Ishikawa (cell line): ENCODE data around the gene ZHX3.

Source experiments
- CEBPB ChIP-seq: IDR thresholded peaks from 2 replicates; pipeline ENCODE4 v1.6.1; 2012
- CREB1 ChIP-seq: IDR thresholded peaks from 2 replicates; pipeline ENCODE4 v1.6.1; 2012; ENCODE audit warnings: low read depth
- EGR1 ChIP-seq: IDR thresholded peaks from 2 replicates; pipeline ENCODE4 v1.6.1; 2012
- RAD21 ChIP-seq: IDR thresholded peaks from 2 replicates; pipeline ENCODE4 v1.6.1; 2012; ENCODE audit warnings: low read depth
- ZBTB7A ChIP-seq: IDR thresholded peaks from 2 replicates; pipeline ENCODE4 v1.6.1; 2012; ENCODE audit warnings: low read depth

GRCh38 chr20:41175727-41176330 is 141.7 kb downstream of the ZHX3 start:
- TF ChIP-seq CEBPB (no peak), RAD21 (no peak), ZBTB7A (no peak), EGR1 (no peak), CREB1 (no peak)
